Measurements from ENCODE around the gene UBQLN1.

- TF ChIP-seq EP300 (IDR thresholded peaks at IDR 0.05; ENCODE audit: low read depth): no peak
- no peak for TF ChIP-seq CTCF (IDR thresholded peaks at IDR 0.05)
- TF ChIP-seq POLR2A (IDR thresholded peaks at IDR 0.05): no peak
Observed at GRCh38 chr9:83623679-83624076, 84.1 kb downstream of the UBQLN1 start.

Measured in transverse colon (tissue), 3 donors.